HEK293 (cell line): ENCODE data around the gene CLCA1.

Experiments used
- CTCF ChIA-PET: fragments of 350-600 bp; formaldehyde crosslinking; extraction: SDS; loops from one replicate; lab custom pipeline; 2021; ENCODE audit warnings: antibody characterized with exemption; lab: Yijun Ruan, JAX
- POLR2A ChIA-PET: fragments of 300-600 bp; formaldehyde crosslinking; extraction: SDS; loops from one replicate; lab custom pipeline; 2020; ENCODE audit warnings: antibody characterized with exemption, inconsistent platforms; lab: Yijun Ruan, JAX
- H3K27ac ChIP-seq: fragments of 200-500 bp; sonication (Bioruptor generic); 2 replicates; pipeline ENCODE4 v1.5.1; 2014; ENCODE audit warnings: low read depth, low read length, control low read depth, inconsistent platforms; ENCODE audit errors: extremely low read depth
- H3K36me3 ChIP-seq, 2 experiments: fragments of 200-500 bp in 1 of 2; sonication (Bioruptor generic) in 1 of 2; 1 replicate in 1 of 2; 2 replicates in 1 of 2; pipeline ENCODE4 v1.5.1; 2014 to 2017; ENCODE audit warnings: inconsistent platforms in 2 of 2, low read length in 2 of 2; ENCODE audit not compliant: control insufficient read depth in 2 of 2, insufficient read depth in 1 of 2
- H3K4me1 ChIP-seq: fragments of 200-500 bp; sonication (Bioruptor generic); 2 replicates; pipeline ENCODE4 v1.5.1; 2014; ENCODE audit warnings: mild to moderate bottlenecking, low read length, inconsistent platforms; ENCODE audit not compliant: control insufficient read depth, insufficient read depth
- H3K4me3 ChIP-seq: 2 replicates; pipeline ENCODE4 v1.5.1; 2011; ENCODE audit warnings: low read depth, mild to moderate bottlenecking, control low read depth, low read length, moderate library complexity
- H3K9me3 ChIP-seq: fragments of 200-500 bp; sonication (Bioruptor generic); 2 replicates; pipeline ENCODE4 v1.5.1; 2014; ENCODE audit warnings: low read depth, low read length, inconsistent platforms; ENCODE audit not compliant: control insufficient read depth, insufficient read depth
- BCL11B ChIP-seq: fragments of 450-650 bp; formaldehyde crosslinking; IDR thresholded peaks from 2 replicates; pipeline ENCODE4 v1.5.1; 2016; ENCODE audit warnings: low read depth, missing biosample characterization, missing genetic modification characterization
- GLI2 ChIP-seq: fragments of 450-650 bp; formaldehyde crosslinking; IDR thresholded peaks from 2 replicates; pipeline ENCODE4; 2017; ENCODE audit warnings: missing biosample characterization, missing genetic modification characterization, low read depth, borderline replicate concordance
- HOXD13 ChIP-seq: sonication (generic); formaldehyde crosslinking; IDR thresholded peaks from 2 replicates; pipeline ENCODE4 v1.8.0; 2022; ENCODE audit warnings: missing genetic modification reagents, borderline replicate concordance
- KLF1 ChIP-seq: fragments of 450-650 bp; formaldehyde crosslinking; IDR thresholded peaks from 2 replicates; pipeline ENCODE4 v1.5.1; 2016; ENCODE audit warnings: missing biosample characterization, missing genetic modification characterization
- KLF16 ChIP-seq: fragments of 450-650 bp; formaldehyde crosslinking; IDR thresholded peaks from 2 replicates; pipeline ENCODE4 v1.5.1; 2017; ENCODE audit warnings: missing biosample characterization, missing genetic modification characterization
- KLF9 ChIP-seq: fragments of 450-650 bp; formaldehyde crosslinking; IDR thresholded peaks from 2 replicates; pipeline ENCODE4 v1.5.1; 2016; ENCODE audit warnings: missing biosample characterization, missing genetic modification characterization, low read depth
- SP3 ChIP-seq: fragments of 450-650 bp; formaldehyde crosslinking; IDR thresholded peaks from 2 replicates; pipeline ENCODE4 v1.5.1; 2016; ENCODE audit warnings: missing biosample characterization, missing genetic modification characterization
- ZFHX2 ChIP-seq: fragments of 450-650 bp; formaldehyde crosslinking; conservative IDR thresholded peaks from 2 replicates; pipeline ENCODE4 v1.5.1; 2016; ENCODE audit warnings: missing biosample characterization, missing genetic modification characterization
- ZFP3 ChIP-seq: fragments of 450-650 bp; formaldehyde crosslinking; IDR thresholded peaks from 2 replicates; pipeline ENCODE4 v1.5.1; 2016; ENCODE audit warnings: low read depth, missing biosample characterization, missing genetic modification characterization
- ZNF112 ChIP-seq: fragments of 450-650 bp; formaldehyde crosslinking; IDR thresholded peaks from 2 replicates; pipeline ENCODE4 v1.5.0; 2017; ENCODE audit warnings: missing biosample characterization, missing genetic modification characterization
- ZNF132 ChIP-seq: fragments of 450-650 bp; formaldehyde crosslinking; IDR thresholded peaks from 2 replicates; pipeline ENCODE4 v1.5.1; 2017; ENCODE audit warnings: missing biosample characterization, missing genetic modification characterization, borderline replicate concordance
- ZNF221 ChIP-seq: fragments of 450-650 bp; formaldehyde crosslinking; IDR thresholded peaks from 2 replicates; pipeline ENCODE4 v1.5.1; 2017; ENCODE audit warnings: missing biosample characterization, missing genetic modification characterization, borderline replicate concordance
- ZNF24 ChIP-seq: fragments of 450-650 bp; formaldehyde crosslinking; IDR thresholded peaks from 2 replicates; pipeline ENCODE4 v1.5.1; 2016; ENCODE audit warnings: missing biosample characterization, missing genetic modification characterization
- ZNF404 ChIP-seq: fragments of 450-650 bp; formaldehyde crosslinking; IDR thresholded peaks from 2 replicates; pipeline ENCODE4 v1.5.1; 2017; ENCODE audit warnings: missing biosample characterization, missing genetic modification characterization
- ZNF416 ChIP-seq: fragments of 450-650 bp; formaldehyde crosslinking; IDR thresholded peaks from 2 replicates; pipeline ENCODE4 v1.5.1; 2016; ENCODE audit warnings: missing biosample characterization, missing genetic modification characterization
- ZNF423 ChIP-seq: fragments of 450-650 bp; formaldehyde crosslinking; IDR thresholded peaks from 2 replicates; pipeline ENCODE4 v1.5.1; 2016; ENCODE audit warnings: missing biosample characterization, missing genetic modification characterization
- ZNF514 ChIP-seq: fragments of 450-650 bp; formaldehyde crosslinking; IDR thresholded peaks from 2 replicates; pipeline ENCODE4 v1.5.1; 2016; ENCODE audit warnings: missing biosample characterization, missing genetic modification characterization
- ZNF571 ChIP-seq: fragments of 450-650 bp; formaldehyde crosslinking; IDR thresholded peaks from 2 replicates; pipeline ENCODE4 v1.5.0; 2017; ENCODE audit warnings: missing biosample characterization, missing genetic modification characterization
- ZNF747 ChIP-seq: fragments of 450-650 bp; formaldehyde crosslinking; IDR thresholded peaks from 2 replicates; pipeline ENCODE4 v1.5.1; 2016; ENCODE audit warnings: missing biosample characterization, missing genetic modification characterization
- ZNF76 ChIP-seq: fragments of 450-650 bp; formaldehyde crosslinking; IDR thresholded peaks from 2 replicates; pipeline ENCODE4; 2016; ENCODE audit warnings: low read depth, missing biosample characterization, missing genetic modification characterization, borderline replicate concordance
- ZNF837 ChIP-seq: fragments of 450-650 bp; formaldehyde crosslinking; IDR thresholded peaks from 2 replicates; pipeline ENCODE4 v1.5.1; 2016; ENCODE audit warnings: missing biosample characterization, missing genetic modification characterization
- ZXDB ChIP-seq: fragments of 450-650 bp; formaldehyde crosslinking; IDR thresholded peaks from 2 replicates; pipeline ENCODE4 v1.5.1; 2016; ENCODE audit warnings: missing biosample characterization, missing genetic modification characterization
- TF ChIP-seq, protein P1 (sequence below): fragments of 450-650 bp; formaldehyde crosslinking; IDR thresholded peaks from 2 replicates; pipeline ENCODE4 v1.5.1; 2017; ENCODE audit warnings: missing biosample characterization, missing genetic modification characterization
- TF ChIP-seq, protein P2 (sequence below): fragments of 450-650 bp; formaldehyde crosslinking; IDR thresholded peaks from 2 replicates; pipeline ENCODE4 v1.5.1; 2017; ENCODE audit warnings: missing biosample characterization, missing genetic modification characterization

Gene CLCA1

DNA sequence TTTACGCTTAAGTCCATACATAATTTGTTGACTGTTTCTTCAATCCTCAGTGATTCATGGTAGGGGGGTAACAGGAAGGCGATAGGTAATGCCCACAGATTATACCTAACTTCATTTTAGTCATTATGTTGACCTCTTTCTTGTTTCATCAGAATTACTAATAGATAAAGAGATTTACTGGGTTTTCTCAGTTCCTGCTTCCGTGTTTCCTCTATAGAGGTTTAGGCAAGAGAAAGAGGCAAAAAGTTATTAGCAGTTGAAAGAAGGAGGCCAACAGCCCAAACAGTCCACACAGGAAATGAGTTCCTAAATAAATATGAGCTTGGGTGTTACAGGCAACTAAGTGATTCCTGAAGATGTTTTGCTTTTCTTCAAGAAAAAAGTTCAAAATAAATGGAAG is 17.9 kb upstream of the CLCA1 start:
- H3K9me3 ChIP-seq: no peaks in the 10 kb centered on the region
- ChIA-PET POLR2A (no interaction called here), CTCF (interaction anchor here (1.0 to 2.0 kb wide), 4 partner anchors 48 to 253 kb away, joined by 3 to 4 read pairs (median 4); partner anchors contain the start of gene SH3GLB1)
- no peaks in the 10 kb centered on the region for H3K36me3 ChIP-seq
- no peak overlapping the region for H3K4me3 ChIP-seq
- H3K4me1 ChIP-seq: no peaks in the 10 kb centered on the region
- no peak overlapping the region for H3K27ac ChIP-seq
- no peak for TF ChIP-seq ZNF514
- TF ChIP-seq ZNF571 (tag by site-specific recombination): no peak
- no peak for TF ChIP-seq ZNF76 (tag by site-specific recombination)
- TF ChIP-seq SP3 (tag by site-specific recombination): no peak
- no peak for TF ChIP-seq HOXD13
- no peak for TF ChIP-seq ZNF837 (tag by site-specific recombination)
- TF ChIP-seq, protein P1, sequence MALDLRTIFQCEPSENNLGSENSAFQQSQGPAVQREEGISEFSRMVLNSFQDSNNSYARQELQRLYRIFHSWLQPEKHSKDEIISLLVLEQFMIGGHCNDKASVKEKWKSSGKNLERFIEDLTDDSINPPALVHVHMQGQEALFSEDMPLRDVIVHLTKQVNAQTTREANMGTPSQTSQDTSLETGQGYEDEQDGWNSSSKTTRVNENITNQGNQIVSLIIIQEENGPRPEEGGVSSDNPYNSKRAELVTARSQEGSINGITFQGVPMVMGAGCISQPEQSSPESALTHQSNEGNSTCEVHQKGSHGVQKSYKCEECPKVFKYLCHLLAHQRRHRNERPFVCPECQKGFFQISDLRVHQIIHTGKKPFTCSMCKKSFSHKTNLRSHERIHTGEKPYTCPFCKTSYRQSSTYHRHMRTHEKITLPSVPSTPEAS: no peak
- TF ChIP-seq, protein P2, sequence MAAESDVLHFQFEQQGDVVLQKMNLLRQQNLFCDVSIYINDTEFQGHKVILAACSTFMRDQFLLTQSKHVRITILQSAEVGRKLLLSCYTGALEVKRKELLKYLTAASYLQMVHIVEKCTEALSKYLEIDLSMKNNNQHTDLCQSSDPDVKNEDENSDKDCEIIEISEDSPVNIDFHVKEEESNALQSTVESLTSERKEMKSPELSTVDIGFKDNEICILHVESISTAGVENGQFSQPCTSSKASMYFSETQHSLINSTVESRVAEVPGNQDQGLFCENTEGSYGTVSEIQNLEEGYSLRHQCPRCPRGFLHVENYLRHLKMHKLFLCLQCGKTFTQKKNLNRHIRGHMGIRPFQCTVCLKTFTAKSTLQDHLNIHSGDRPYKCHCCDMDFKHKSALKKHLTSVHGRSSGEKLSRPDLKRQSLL (tag by site-specific recombination): no peak
- no peak for TF ChIP-seq ZFP3 (tag by site-specific recombination)
- TF ChIP-seq ZNF747 (tag by site-specific recombination): no peak
- no peak for TF ChIP-seq ZNF404 (tag by site-specific recombination)
- TF ChIP-seq ZXDB (tag by site-specific recombination): no peak

DNA sequence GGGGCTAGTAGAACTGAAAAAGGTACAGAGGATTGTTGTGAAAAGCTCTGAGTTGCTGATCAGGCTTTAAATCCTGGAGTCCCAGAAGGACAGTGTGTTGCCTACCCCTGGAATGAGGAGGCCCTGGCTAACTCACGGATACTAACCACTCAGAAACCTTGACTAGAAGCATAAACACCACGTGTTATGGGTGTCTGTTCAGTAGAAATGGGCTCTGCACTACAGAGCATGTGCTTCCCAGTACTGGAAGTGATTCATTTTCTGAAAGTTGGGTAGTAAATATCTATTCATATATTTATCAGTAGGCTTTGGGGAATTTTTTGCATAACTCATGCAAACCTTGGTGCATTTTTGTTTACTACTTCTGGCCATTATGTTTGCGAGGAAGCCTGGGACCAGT is 15.1 kb upstream of the CLCA1 start:
- Histone ChIP-seq H3K4me3 (no peak overlapping the region), H3K27ac (no peak overlapping the region), H3K9me3 (no peaks in the 10 kb centered on the region), H3K4me1 (no peaks in the 10 kb centered on the region), H3K36me3 (no peaks in the 10 kb centered on the region)
- TF ChIP-seq KLF1 (no peak), ZNF416 (no peak), BCL11B (tag by site-specific recombination) (no peak), KLF16 (tag by site-specific recombination) (no peak), ZNF423 (tag by site-specific recombination) (no peak), ZNF112 (tag by site-specific recombination) (no peak), ZFHX2 (no peak), GLI2 (tag by site-specific recombination) (no peak), ZNF132 (tag by site-specific recombination) (no peak), KLF9 (no peak), ZNF24 (tag by site-specific recombination) (no peak), ZNF221 (tag by site-specific recombination) (no peak)
- TF ChIP-seq, protein P1: no peak
- CTCF ChIA-PET: interaction anchor here (1.1 kb wide), 1 partner anchor 46 kb away, joined by 4 read pairs; no protein-coding TSS in a partner anchor
- POLR2A ChIA-PET: no interaction called here
